Mucosa of stomach (tissue), 1 donor: ENCODE data around the gene SMG9.

Experiments
- H3K27me3 ChIP-seq: one replicate; pipeline ENCODE4 v1.7.0; 2013; ENCODE audit warnings: mild to moderate bottlenecking, low read length; ENCODE audit not compliant: control insufficient read depth, insufficient read depth
- H3K36me3 ChIP-seq: one replicate; pipeline ENCODE4 v1.7.0; 2013; ENCODE audit warnings: low read length; ENCODE audit not compliant: control insufficient read depth, insufficient read depth
- H3K4me1 ChIP-seq: one replicate; pipeline ENCODE4 v1.7.0; 2013; ENCODE audit warnings: mild to moderate bottlenecking, low read length; ENCODE audit not compliant: control insufficient read depth, insufficient read depth
- H3K4me3 ChIP-seq: one replicate; pipeline ENCODE4 v1.7.0; 2013; ENCODE audit warnings: low read length
- H3K9ac ChIP-seq: one replicate; pipeline ENCODE4 v1.7.0; 2013; ENCODE audit warnings: mild to moderate bottlenecking, low read length, moderate library complexity
- H3K9me3 ChIP-seq: one replicate; pipeline ENCODE4 v1.7.0; 2013; ENCODE audit warnings: mild to moderate bottlenecking, low read length, moderate library complexity; ENCODE audit not compliant: control insufficient read depth
- donor health status: Pancreatic carcinoma.

SMG9 gene

DNA sequence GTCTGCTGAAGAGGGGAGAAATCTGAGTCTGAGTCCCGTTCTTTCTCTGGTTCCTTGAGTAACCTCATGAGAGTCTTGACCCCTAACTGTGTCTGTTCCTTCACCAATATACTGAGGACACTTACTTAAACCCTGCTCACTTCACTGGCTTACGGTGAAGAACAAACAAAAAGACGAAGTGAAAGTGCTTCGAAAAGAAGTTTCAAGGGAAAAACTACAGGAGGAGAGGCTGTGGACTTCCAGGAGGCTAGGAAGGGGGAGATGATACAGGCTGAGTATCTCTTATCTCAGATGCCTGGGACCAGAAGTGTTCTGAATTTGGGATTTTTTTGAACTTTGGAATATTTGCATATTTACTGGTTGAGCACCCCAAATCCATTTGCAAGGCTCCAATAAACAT lies 6.1 kb downstream of the SMG9 start:
- Histone ChIP-seq H3K4me3 (no peak overlapping the region), H3K36me3 (no peaks in the 10 kb centered on the region), H3K9ac (no peak overlapping the region), H3K27me3 (no peaks in the 10 kb centered on the region), H3K9me3 (no peaks in the 10 kb centered on the region), H3K4me1 (peaks cover 29% of the 10 kb centered on the region)

DNA sequence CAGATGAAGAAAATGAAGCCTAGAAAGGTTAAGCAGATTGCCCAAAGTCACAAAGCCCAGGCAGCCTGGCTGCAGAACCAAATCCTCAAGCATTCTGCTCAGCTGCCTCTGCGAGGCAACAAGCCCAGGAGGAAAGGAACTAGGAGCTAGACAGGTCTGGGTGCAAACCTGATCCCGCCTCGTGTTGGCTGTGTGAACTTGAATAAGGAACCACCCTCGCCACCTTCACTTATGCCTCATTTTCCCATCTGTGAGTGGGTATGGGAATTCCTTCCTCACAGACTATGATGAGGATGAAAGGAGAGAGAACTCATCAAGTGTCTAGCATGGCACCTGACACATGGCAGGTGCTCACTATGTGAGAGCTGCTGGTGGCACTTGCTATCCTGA lies 6.6 kb downstream of the SMG9 start:
- Histone ChIP-seq H3K27me3 (no peaks in the 10 kb centered on the region), H3K9ac (no peak overlapping the region), H3K4me3 (no peak overlapping the region), H3K36me3 (no peaks in the 10 kb centered on the region), H3K4me1 (peaks cover 27% of the 10 kb centered on the region), H3K9me3 (no peaks in the 10 kb centered on the region)

DNA sequence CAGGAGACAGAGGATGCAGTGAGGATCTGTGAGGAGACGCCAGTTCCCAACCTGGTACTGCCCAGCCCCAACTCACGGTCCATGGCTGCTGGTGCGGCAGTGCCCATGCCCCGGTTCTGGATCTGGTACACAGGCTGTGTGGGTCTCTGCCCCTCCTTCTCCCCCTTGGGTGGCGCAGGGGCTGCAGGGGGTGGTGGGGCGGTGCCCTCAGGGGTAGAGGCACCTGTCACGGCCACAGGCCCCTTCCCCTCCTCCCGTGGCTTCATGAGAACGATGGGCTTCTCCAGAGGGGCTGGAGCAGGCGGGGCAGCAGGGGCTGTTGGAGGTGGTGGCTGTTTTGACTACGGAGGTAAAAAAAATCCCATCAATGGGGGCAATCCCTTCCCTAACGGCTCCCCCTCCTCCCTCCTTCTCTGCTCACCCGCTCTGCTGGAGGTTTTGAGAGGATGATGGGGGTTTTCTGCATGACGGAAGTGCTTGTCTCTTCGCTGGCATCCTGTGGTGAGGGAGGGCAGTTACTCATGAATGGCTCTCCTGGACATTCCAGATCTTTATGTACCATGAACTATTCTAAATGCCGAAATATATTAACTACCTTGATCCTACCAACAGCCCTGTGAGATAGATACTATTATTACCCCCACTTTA lies 7.1 kb downstream of the SMG9 start:
- Histone ChIP-seq H3K4me3 (no peak overlapping the region), H3K27me3 (no peaks in the 10 kb centered on the region), H3K4me1 (peaks cover 25% of the 10 kb centered on the region), H3K36me3 (no peaks in the 10 kb centered on the region), H3K9me3 (no peaks in the 10 kb centered on the region), H3K9ac (no peak overlapping the region)

DNA sequence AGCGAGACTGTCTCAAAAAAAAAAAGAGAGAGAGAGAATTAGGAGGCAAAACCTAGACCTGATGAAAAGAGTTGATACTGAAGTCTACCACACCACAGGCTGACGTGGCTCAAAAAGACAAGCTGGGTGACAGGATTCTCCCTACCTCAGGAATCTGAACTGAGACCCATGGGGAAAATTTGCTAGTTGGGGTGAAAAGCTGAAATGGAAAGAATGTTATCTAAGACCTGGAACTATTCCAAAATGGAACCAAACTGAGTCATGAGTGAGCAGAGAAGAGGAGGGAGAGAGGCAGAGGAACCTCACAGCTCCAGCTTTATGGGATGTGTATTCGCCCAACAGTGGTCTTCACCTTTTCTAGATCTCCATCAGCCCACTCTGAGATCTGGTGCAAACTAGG lies 11.7 kb downstream of the SMG9 start:
- peaks cover 50% of the 10 kb centered on the region for H3K4me1 ChIP-seq
- H3K27me3 ChIP-seq: no peaks in the 10 kb centered on the region
- no peak overlapping the region for H3K4me3 ChIP-seq
- no peak overlapping the region for H3K9ac ChIP-seq
- peaks cover 1% of the 10 kb centered on the region for H3K36me3 ChIP-seq
- H3K9me3 ChIP-seq: no peaks in the 10 kb centered on the region

DNA sequence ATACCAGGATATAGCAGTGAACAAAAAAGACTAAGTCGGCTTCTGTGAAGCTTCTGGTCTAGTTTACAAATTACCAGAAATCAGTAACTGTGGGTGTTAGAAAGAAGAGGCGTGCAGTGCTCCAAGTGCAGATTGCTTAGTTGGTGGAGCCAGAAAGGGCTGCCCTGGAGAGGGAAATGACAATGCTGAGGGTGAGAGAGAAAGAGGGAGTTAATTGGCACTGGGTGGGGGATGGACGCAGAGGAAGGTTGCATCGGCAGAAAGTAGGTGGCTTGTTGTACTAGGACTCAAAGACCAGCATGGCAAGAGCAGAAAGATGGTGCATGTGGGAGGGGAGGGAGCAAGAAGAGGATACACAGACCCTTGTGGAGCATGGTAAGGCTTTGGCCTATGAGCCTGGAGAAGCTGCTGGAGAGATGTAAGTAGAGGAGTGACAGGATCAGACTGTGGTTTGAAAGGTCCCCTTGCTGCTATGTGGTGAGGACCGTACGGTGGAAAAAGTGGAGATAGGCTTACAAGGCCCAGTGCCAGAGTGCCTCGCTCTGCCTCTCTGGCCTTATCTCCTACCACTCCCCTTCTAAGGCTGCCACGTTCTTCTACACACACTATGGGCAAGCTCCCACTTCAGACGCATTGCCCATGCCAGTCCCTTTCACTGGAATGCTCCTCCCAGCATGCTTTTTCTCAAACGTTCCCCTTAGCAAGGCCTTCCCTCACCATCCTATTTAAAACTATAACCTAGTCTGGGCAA lies 13.5 kb downstream of the SMG9 start:
- Histone ChIP-seq H3K9ac (no peak overlapping the region), H3K4me1 (peaks cover 57% of the 10 kb centered on the region), H3K36me3 (peaks cover 10% of the 10 kb centered on the region), H3K27me3 (no peaks in the 10 kb centered on the region), H3K9me3 (no peaks in the 10 kb centered on the region), H3K4me3 (no peak overlapping the region)

DNA sequence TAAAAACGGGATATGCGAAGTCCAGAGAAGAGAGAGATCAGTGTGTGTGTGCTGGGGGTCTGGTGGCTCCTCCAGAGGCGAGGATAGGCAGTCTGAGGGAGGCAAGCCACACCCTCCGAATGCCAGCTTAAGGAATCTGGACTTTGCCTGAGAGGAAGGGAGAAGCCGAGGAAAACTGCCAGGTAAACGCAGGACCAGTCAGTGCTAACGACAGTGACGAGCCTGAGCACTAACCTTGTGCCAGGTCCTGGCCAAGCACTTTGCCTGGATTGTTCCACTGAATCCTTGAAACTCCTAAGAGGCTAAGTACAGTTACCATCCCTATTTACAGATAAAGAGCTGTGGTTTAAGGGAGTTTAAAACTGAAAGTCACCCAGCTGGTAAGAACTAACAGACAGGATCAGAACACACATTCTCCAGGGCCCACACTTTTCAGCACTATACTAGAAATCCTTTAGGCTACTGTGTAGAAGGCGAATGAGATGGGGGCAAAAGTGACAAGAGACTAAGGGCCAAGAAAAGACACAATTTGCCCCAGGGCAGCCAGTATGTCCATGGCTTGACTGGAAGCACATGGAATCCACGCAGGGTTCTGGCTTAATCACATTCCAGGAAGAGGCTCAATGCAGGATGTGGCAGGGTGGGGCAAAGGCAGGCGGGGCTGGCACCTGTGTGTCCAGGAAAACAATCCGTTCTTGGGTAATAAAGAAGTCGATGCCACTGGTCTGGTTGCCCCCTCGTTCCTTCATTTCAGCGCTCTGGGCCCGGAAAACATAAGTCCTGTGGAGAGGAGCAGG lies 15.1 kb downstream of the SMG9 start:
- Histone ChIP-seq H3K4me3 (no peak overlapping the region), H3K9ac (peak overlapping the region; percentile 64), H3K27me3 (no peaks in the 10 kb centered on the region), H3K9me3 (no peaks in the 10 kb centered on the region), H3K4me1 (peaks cover 53% of the 10 kb centered on the region), H3K36me3 (peaks cover 10% of the 10 kb centered on the region)

DNA sequence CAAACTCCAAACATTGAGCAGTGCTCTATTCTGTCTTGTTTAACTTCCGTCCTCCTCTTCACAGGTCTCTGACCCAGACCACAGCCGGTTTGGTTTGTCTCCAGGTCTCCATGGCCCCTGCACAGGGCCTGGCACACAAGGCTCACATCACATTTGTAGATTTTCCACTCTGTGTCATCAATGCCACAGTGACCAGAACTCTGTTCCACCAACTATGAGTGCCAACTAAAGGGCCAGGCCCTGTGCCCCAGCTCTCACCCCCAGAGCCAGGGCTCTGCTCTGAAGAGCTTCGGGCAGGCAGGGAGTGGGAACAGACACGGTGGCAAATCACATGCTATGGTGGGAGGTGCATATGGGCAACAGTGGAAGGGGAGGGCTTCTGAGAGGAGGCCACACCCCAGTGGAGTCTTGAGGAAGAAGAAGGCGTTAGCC lies 16.0 kb downstream of the SMG9 start:
- Histone ChIP-seq H3K4me1 (peaks cover 50% of the 10 kb centered on the region), H3K9me3 (no peaks in the 10 kb centered on the region), H3K9ac (peak overlapping the region; percentile 64), H3K27me3 (no peaks in the 10 kb centered on the region), H3K36me3 (peaks cover 12% of the 10 kb centered on the region), H3K4me3 (no peak overlapping the region)

DNA sequence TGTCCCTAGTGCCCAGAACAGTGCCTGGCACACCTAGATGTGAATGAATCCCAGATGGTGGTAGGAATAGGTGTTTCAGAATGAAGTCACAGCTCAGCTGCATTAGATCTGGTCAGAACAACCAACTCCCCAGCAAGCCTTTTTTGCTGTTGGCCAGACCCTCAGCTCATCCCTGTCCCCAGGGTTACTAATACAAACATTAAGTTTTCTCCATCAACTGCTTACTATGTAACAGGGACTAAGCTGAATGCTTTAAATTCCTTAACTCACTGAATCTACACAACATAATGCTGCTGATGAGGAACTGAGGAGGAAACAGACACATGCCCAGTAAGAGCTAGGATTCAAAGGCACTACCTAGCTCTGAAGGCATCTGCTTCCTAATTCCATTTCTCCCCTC lies 18.8 kb downstream of the SMG9 start:
- Histone ChIP-seq H3K9me3 (no peaks in the 10 kb centered on the region), H3K27me3 (no peaks in the 10 kb centered on the region), H3K4me1 (peaks cover 34% of the 10 kb centered on the region), H3K36me3 (peaks cover 34% of the 10 kb centered on the region), H3K9ac (no peak overlapping the region), H3K4me3 (no peak overlapping the region)

DNA sequence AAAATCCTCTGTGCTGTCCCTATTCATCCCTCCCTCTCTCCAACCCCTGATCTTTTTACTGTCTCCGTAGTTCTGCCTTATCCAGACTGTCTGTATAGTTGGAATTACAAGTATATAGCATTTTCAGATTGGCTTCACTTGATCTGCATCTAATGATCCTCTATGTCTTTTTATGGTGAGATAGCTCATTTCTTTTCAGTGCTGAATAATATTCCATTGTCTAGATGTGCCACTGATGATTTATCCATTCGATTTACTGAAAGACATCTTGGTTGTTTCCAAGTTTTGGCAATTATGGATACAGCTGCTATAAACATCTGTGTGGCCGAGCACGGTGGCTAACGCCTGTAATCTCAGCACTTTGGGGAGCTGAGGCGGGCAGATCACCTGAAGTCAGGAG lies 19.7 kb downstream of the SMG9 start:
- H3K9ac ChIP-seq: no peak overlapping the region
- H3K27me3 ChIP-seq: no peaks in the 10 kb centered on the region
- no peaks in the 10 kb centered on the region for H3K9me3 ChIP-seq
- peaks cover 25% of the 10 kb centered on the region for H3K4me1 ChIP-seq
- H3K36me3 ChIP-seq: peaks cover 36% of the 10 kb centered on the region
- H3K4me3 ChIP-seq: no peak overlapping the region

DNA sequence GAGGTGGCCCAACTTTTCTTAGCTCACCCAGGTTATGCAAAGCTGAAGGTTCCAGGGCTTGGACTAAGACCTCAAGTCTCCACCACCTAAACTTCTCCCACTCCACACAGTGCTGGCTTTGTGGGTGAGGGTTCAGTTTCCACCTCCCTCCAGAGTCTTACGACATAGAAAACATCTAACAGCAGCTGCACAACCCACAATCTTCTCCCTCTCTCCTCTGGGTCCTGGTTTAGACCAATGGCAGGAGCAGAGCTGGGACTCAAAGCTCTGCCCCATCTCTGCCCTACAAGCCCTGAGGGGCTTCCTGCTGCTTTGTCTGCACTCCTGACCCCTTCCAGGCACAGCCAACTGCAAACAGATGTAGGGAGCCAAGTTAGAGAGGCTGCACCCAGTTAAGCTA lies 22.9 kb downstream of the SMG9 start:
- Histone ChIP-seq H3K9ac (no peak overlapping the region), H3K4me3 (no peak overlapping the region), H3K9me3 (no peaks in the 10 kb centered on the region), H3K36me3 (peaks cover 36% of the 10 kb centered on the region), H3K27me3 (no peaks in the 10 kb centered on the region), H3K4me1 (no peaks in the 10 kb centered on the region)

DNA sequence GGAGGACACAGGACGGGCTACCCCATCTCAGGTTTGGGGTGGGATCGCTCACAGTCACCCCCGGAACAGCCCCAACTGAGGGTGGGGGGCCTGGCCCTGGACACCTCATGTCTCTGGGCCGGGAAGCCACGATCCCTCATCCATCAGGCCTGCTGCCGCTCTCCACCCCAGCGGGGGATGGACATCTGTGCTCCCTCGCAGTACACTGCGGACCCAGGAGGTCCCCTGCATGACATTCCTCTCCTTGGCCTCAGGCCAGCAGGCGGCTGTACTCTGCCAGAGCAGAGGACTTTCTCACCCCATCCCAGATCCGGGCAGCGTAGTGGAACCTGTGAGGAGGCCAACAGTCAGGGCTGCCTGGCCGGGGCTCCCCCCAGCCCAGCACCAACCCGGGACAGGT lies 23.4 kb downstream of the SMG9 start:
- no peaks in the 10 kb centered on the region for H3K4me1 ChIP-seq
- H3K9me3 ChIP-seq: no peaks in the 10 kb centered on the region
- peaks cover 36% of the 10 kb centered on the region for H3K36me3 ChIP-seq
- no peak overlapping the region for H3K9ac ChIP-seq
- no peaks in the 10 kb centered on the region for H3K27me3 ChIP-seq
- no peak overlapping the region for H3K4me3 ChIP-seq

DNA sequence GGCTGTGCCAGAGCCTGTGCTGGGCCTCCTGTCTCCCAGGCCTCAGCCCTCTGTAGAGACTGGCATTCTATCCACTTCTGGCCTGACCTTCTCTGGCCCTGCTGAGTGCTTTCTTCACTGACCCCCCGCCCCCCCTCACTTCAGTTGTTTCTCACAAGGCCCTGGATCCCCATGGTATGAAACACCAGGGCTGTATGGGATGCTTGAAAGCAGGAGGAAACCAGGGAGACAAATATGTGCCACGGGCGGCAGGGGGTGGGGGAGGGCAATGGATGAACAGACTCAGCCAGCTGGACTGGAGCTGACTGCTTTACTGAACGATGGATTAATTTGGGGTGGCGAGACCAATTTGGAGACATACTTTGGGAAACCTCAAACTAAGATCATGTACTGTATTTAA lies 24.8 kb downstream of the SMG9 start:
- no peak overlapping the region for H3K9ac ChIP-seq
- no peaks in the 10 kb centered on the region for H3K4me1 ChIP-seq
- H3K36me3 ChIP-seq: peaks cover 36% of the 10 kb centered on the region
- no peaks in the 10 kb centered on the region for H3K27me3 ChIP-seq
- no peak overlapping the region for H3K4me3 ChIP-seq
- H3K9me3 ChIP-seq: no peaks in the 10 kb centered on the region
